Caco-2 (cell line): ENCODE data around the gene FBXO46. TPM values are rescaled to one million over a fixed set of nuclear protein-coding genes. Genes with fewer than 3 reads are reported as not detected.

Experiments
- BruUV-seq: library from RNA; stranded (reverse); fragments of 400-500 nt; replicated peaks from 2 replicates; lab custom pipeline; 2021; lab: Mats Ljungman, UMichigan
- CTCF ChIA-PET: fragments of 300-600 bp; sonication (Branson Sonifier 250); formaldehyde crosslinking; loops from one replicate; lab custom pipeline; 2022; ENCODE audit warnings: antibody characterized with exemption; lab: Charles Lee
- POLR2A ChIA-PET: fragments of 300-600 bp; sonication (Branson Sonifier 250); formaldehyde crosslinking; loops from one replicate; lab custom pipeline; 2022; ENCODE audit warnings: antibody characterized with exemption; lab: Charles Lee
- DNase-seq, 2 experiments: peaks; one replicate each; pipeline versions ENCODE4 v3.0.0 to v3.0.0-alpha.2; 2020 to 2022
- H3K27me3 ChIP-seq: replicated peaks from 2 replicates; pipeline ENCODE4 v1.6.0; 2011; ENCODE audit warnings: low read length; ENCODE audit not compliant: control insufficient read depth, insufficient read depth
- H3K36me3 ChIP-seq: 2 replicates; pipeline ENCODE4 v1.5.1; 2011; ENCODE audit warnings: low read length; ENCODE audit not compliant: control insufficient read depth, insufficient read depth
- H3K4me1 ChIP-seq: fragments of 250-450 bp; sonication (Bioruptor Pico); 2 replicates; pipeline ENCODE4 v1.5.1; 2020; ENCODE audit warnings: mild to moderate bottlenecking
- H3K4me3 ChIP-seq: 2 replicates; pipeline ENCODE4 v1.5.1; 2011; ENCODE audit warnings: low read depth, mild to moderate bottlenecking, control low read depth, low read length
- H3K9me3 ChIP-seq: fragments of 250-450 bp; sonication (Bioruptor Pico); 2 replicates; pipeline ENCODE4 v1.5.1; 2020; ENCODE audit warnings: mild to moderate bottlenecking, moderate library complexity
- H3K27ac Mint-ChIP-seq: one replicate; pipeline ENCODE4 v1.8.0; 2022; ENCODE audit warnings: mixed read lengths; ENCODE audit not compliant: unreplicated experiment
- H3K27me3 Mint-ChIP-seq: one replicate; pipeline ENCODE4 v1.8.0; 2022; ENCODE audit warnings: mixed read lengths; ENCODE audit not compliant: insufficient read depth, unreplicated experiment
- H3K36me3 Mint-ChIP-seq: one replicate; pipeline ENCODE4 v1.8.0; 2022; ENCODE audit warnings: mild to moderate bottlenecking, mixed read lengths; ENCODE audit not compliant: insufficient read depth, unreplicated experiment
- H3K4me1 Mint-ChIP-seq: one replicate; pipeline ENCODE4 v1.8.0; 2022; ENCODE audit warnings: low read depth, mixed read lengths; ENCODE audit not compliant: unreplicated experiment
- H3K4me3 Mint-ChIP-seq: one replicate; pipeline ENCODE4 v1.8.0; 2022; ENCODE audit warnings: mild to moderate bottlenecking, moderate library complexity, mixed read lengths; ENCODE audit not compliant: unreplicated experiment
- H3K9me3 Mint-ChIP-seq: one replicate; pipeline ENCODE4 v1.8.0; 2022; ENCODE audit warnings: mixed read lengths; ENCODE audit not compliant: unreplicated experiment
- intact Hi-C: fragments of 100-400 bp; cut with micrococcal nuclease; formaldehyde crosslinking; loops from one replicate; pipeline ENCODE4 v1.10.0; 2022; ENCODE audit not compliant: unreplicated experiment
- total RNA-seq: library from RNA; stranded (reverse); gene quantifications from 2 replicates; pipeline ENCODE4 v1.2.3, GENCODE V29; 2022
- TF ChIP-seq, protein P1 (sequence below), 2 experiments: fragments of 200-600 bp in 1 of 2; IDR thresholded peaks; 1 replicate in 1 of 2; 2 replicates in 1 of 2; pipeline versions ENCODE4 v1.5.1 to v1.8.0; 2011 to 2022; ENCODE audit warnings: antibody characterized with exemption in 1 of 2, control low read depth in 1 of 2, inconsistent platforms in 1 of 2, low read depth in 1 of 2, low read length in 1 of 2, mild to moderate bottlenecking in 1 of 2, moderate library complexity in 1 of 2; ENCODE audit not compliant: insufficient read depth in 1 of 2, severe bottlenecking in 1 of 2, unreplicated experiment in 1 of 2

FBXO46 gene
- total RNA-seq, 1 experiment from 2014 or later = 31.0 TPM

DNA sequence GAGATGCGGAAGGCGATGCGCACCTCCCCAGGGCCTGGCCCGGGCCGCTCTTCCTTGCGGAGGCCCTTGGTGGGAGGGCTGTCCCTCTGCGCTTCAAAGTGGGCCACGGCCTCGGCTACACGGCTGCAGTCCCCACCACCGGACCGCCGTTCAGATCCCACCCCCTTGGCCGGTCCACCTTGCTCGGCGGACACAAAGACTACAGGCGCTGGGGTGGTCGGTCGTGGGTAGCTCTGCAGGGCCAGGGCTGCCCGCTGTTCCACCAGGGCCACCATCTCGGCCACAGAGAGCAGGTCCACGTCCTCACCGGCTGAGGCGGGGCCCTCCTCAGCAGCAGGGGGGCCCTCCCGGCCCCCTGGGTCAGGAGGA lies 18.0 kb downstream of the FBXO46 start:
- POLR2A ChIA-PET = no interaction called here
- H3K4me1 ChIP-seq = peaks cover 7% of the 10 kb centered on the region; the same call in 1 of the 2 replicates
- no peak overlapping the region for H3K4me3 Mint-ChIP-seq

DNA sequence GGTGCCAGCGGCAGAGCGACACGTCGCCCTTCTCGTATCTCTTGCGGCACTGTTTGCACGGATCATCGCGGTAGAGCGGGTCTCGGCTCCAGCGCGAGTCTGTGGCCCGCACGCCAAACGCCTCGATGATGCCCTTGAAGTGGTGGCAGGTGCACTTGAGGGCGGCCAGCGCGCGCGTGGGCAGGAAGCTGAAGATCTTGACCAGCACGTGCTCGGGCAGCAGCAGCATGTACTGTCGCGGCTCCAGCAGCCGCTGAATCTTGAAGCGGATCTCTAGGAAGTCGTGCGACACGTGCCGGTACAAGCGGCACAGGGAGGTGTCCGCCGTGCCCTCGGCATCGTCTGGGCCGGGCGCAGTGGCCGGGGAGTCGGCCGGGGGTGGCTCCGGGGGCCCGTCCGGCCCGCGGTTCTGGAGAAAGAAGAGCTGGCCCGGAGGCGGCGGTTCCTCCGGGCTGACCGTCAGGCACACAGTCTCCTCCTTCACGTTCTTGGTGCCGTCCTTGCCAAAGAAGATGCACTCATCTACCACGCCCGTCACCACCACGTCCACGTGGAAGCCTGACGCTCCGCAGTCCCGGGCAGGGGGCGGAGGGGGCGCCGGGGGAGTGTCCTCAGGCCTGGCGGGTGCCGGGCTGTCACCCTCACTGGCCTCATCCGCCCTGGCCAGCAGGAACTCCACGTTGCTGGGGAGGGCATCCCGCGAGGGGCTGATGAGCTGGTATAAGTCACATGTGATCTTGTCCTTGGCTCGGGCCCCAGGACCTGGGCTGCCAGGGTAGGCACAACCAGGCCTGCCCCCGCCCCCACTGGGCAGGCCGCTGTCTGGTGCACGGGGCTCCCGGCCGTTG lies 18.6 kb downstream of the FBXO46 start:
- Mint-ChIP-seq H3K4me3 (no peak overlapping the region), H3K27me3 (no peaks in the 10 kb centered on the region), H3K4me1 (peaks cover 9% of the 10 kb centered on the region), H3K27ac (no peak overlapping the region), H3K9me3 (no peaks in the 10 kb centered on the region), H3K36me3 (peaks cover 64% of the 10 kb centered on the region)
- intact Hi-C loops = no loop called here
- DNase-seq = no peak
- Histone ChIP-seq H3K9me3 (no peaks in the 10 kb centered on the region), H3K4me3 (no peak overlapping the region), H3K36me3 (0 out of 2 replicates have a peak, but pooled peaks cover 3% of the 10 kb centered on the region), H3K4me1 (peaks cover 7% of the 10 kb centered on the region; the same call in 1 of the 2 replicates), H3K27me3 (no peaks in the 10 kb centered on the region)
- CTCF ChIA-PET = no interaction called here
- no TSS peak for BruUV-seq
- POLR2A ChIA-PET = no interaction called here
- TF ChIP-seq, protein P1, sequence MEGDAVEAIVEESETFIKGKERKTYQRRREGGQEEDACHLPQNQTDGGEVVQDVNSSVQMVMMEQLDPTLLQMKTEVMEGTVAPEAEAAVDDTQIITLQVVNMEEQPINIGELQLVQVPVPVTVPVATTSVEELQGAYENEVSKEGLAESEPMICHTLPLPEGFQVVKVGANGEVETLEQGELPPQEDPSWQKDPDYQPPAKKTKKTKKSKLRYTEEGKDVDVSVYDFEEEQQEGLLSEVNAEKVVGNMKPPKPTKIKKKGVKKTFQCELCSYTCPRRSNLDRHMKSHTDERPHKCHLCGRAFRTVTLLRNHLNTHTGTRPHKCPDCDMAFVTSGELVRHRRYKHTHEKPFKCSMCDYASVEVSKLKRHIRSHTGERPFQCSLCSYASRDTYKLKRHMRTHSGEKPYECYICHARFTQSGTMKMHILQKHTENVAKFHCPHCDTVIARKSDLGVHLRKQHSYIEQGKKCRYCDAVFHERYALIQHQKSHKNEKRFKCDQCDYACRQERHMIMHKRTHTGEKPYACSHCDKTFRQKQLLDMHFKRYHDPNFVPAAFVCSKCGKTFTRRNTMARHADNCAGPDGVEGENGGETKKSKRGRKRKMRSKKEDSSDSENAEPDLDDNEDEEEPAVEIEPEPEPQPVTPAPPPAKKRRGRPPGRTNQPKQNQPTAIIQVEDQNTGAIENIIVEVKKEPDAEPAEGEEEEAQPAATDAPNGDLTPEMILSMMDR (IDR thresholded peaks at IDR 0.05; ENCODE audit: insufficient read depth in 1 of 2, low read depth in 1 of 2, low read length in 1 of 2, severe bottlenecking in 1 of 2, unreplicated experiment in 1 of 2) = no peak

More for the DNA sequence above, 18.0 kb downstream of the FBXO46 start:
- Mint-ChIP-seq H3K36me3 (peaks cover 70% of the 10 kb centered on the region), H3K27me3 (no peaks in the 10 kb centered on the region), H3K27ac (no peak overlapping the region), H3K9me3 (no peaks in the 10 kb centered on the region), H3K4me1 (peaks cover 9% of the 10 kb centered on the region)
- BruUV-seq = no TSS peak
- no peaks in the 10 kb centered on the region for H3K27me3 ChIP-seq
- no peak for DNase-seq
- H3K36me3 ChIP-seq = 0 out of 2 replicates have a peak, but pooled peaks cover 3% of the 10 kb centered on the region
- no peak overlapping the region for H3K4me3 ChIP-seq
- CTCF ChIA-PET = no interaction called here
- no peaks in the 10 kb centered on the region for H3K9me3 ChIP-seq
- TF ChIP-seq, protein P1 (IDR thresholded peaks at IDR 0.05; ENCODE audit: insufficient read depth in 1 of 2, low read depth in 1 of 2, low read length in 1 of 2, severe bottlenecking in 1 of 2, unreplicated experiment in 1 of 2) = no peak
- intact Hi-C loops = no loop called here

DNA sequence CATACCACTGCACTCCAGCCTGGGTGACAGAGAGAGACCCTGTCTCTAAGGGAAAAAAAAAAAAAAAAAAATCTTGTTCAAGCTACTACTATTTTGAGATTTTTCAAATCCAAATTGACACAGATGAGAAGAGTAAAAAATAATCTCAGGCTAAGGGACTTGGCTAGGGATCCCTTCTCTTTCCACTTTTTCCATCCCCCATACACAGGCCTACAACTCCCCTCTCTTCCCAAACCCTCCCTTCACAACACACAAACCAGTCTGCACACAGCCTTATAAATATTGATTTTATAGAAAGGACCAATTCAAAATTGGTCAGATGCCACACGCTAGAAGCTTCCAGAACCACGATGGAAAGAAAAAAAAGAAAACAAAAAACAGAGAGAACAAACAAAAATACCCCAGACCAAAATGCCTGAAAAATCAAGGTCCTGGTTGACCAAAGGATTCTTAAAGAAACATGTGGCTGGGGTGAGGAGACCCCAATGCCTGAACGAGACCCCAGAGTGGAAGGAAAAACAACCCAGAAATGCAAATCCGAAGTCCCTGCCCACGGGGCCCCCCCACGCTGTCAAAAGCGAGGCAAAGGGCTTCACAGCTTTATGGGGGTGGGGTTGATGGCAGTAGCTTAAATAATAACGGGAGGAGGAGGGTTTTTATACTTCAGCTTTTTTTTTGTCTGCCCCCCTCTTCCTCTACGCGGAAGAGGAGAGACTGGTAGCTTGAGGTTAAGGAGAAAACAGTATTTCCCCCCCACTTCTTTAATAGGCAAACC lies 20.2 kb downstream of the FBXO46 start:
- Mint-ChIP-seq H3K9me3 (no peaks in the 10 kb centered on the region), H3K36me3 (peaks cover 54% of the 10 kb centered on the region), H3K27me3 (no peaks in the 10 kb centered on the region), H3K4me1 (no peaks in the 10 kb centered on the region), H3K4me3 (no peak overlapping the region), H3K27ac (no peak overlapping the region)
- H3K4me3 ChIP-seq = no peak overlapping the region
- intact Hi-C loops = no loop called here
- no peak for DNase-seq
- TF ChIP-seq, protein P1 (IDR thresholded peaks at IDR 0.05; ENCODE audit: insufficient read depth in 1 of 2, low read depth in 1 of 2, low read length in 1 of 2, severe bottlenecking in 1 of 2, unreplicated experiment in 1 of 2) = no peak
- no peaks in the 10 kb centered on the region for H3K27me3 ChIP-seq
- H3K4me1 ChIP-seq = 0 out of 2 replicates have a peak, but pooled peaks cover 4% of the 10 kb centered on the region
- CTCF ChIA-PET = interaction anchor here (0.6 kb wide), 1 partner anchor 864 kb away, joined by 6 read pairs; no protein-coding TSS in a partner anchor
- POLR2A ChIA-PET = no interaction called here
- BruUV-seq = no TSS peak
- no peaks in the 10 kb centered on the region for H3K9me3 ChIP-seq
- H3K36me3 ChIP-seq = 0 out of 2 replicates have a peak, but pooled peaks cover 3% of the 10 kb centered on the region
